Neural progenitor cell (in vitro differentiated cells): ENCODE results near the gene ETFRF1. TPM values are rescaled to one million over a fixed set of nuclear protein-coding genes. Genes with fewer than 3 reads are reported as not detected.

Experiments
- DNase-seq: peaks from one replicate; pipeline ENCODE4 v3.0.0-alpha.2; 2016; ENCODE audit warnings: low spot score
- H2AFZ ChIP-seq: fragments of 200-600 bp; sonication (generic); replicated peaks from 2 replicates; pipeline ENCODE4 v1.6.1; 2016; ENCODE audit warnings: antibody characterized with exemption
- H3F3A ChIP-seq: fragments of 200-600 bp; sonication (generic); 2 replicates; pipeline ENCODE4 v1.6.1; 2016; ENCODE audit warnings: antibody characterized with exemption, low read depth
- H3K27ac ChIP-seq: fragments of 200-600 bp; sonication (generic); 2 replicates; pipeline ENCODE4 v1.5.1; 2016; ENCODE audit warnings: mild to moderate bottlenecking
- H3K27me3 ChIP-seq: fragments of 200-600 bp; sonication (generic); 2 replicates; pipeline ENCODE4 v1.6.1; 2016; ENCODE audit warnings: mild to moderate bottlenecking, moderate library complexity
- H3K36me3 ChIP-seq: fragments of 200-600 bp; sonication (generic); 2 replicates; pipeline ENCODE4 v1.5.1; 2016
- H3K4me1 ChIP-seq: fragments of 200-600 bp; sonication (generic); 2 replicates; pipeline ENCODE4 v1.6.1; 2016; ENCODE audit warnings: mixed run types
- H3K4me2 ChIP-seq: fragments of 200-600 bp; sonication (generic); 2 replicates; pipeline ENCODE4 v1.6.1; 2016
- H3K4me3 ChIP-seq: fragments of 200-600 bp; sonication (generic); 2 replicates; pipeline ENCODE4 v1.5.1; 2016
- H3K79me2 ChIP-seq: fragments of 200-600 bp; sonication (generic); 2 replicates; pipeline ENCODE4 v1.6.1; 2016; ENCODE audit warnings: low read depth
- H3K9ac ChIP-seq: fragments of 200-600 bp; sonication (generic); 2 replicates; pipeline ENCODE4 v1.6.1; 2016
- H3K9me3 ChIP-seq: fragments of 200-600 bp; sonication (generic); 2 replicates; pipeline ENCODE4 v1.5.1; 2016; ENCODE audit warnings: low read depth
- H4K20me1 ChIP-seq: fragments of 200-600 bp; sonication (generic); 2 replicates; pipeline ENCODE4 v1.6.1; 2016; ENCODE audit warnings: low read depth
- H3K27ac Mint-ChIP-seq: 3 replicates; pipeline ENCODE4 v1.8.0; 2021; ENCODE audit warnings: mixed read lengths
- H3K27me3 Mint-ChIP-seq: 2 replicates; pipeline ENCODE4 v1.8.0; 2022; ENCODE audit warnings: low read depth, mild to moderate bottlenecking, inconsistent platforms, moderate library complexity, mixed read lengths; ENCODE audit not compliant: insufficient read depth
- H3K36me3 Mint-ChIP-seq: 3 replicates; pipeline ENCODE4 v1.8.0; 2021; ENCODE audit warnings: mixed read lengths
- H3K4me1 Mint-ChIP-seq: 3 replicates; pipeline ENCODE4 v1.8.0; 2021; ENCODE audit warnings: mixed read lengths
- H3K4me3 Mint-ChIP-seq: 3 replicates; pipeline ENCODE4 v1.8.0; 2021; ENCODE audit warnings: mild to moderate bottlenecking, moderate library complexity, mixed read lengths
- H3K9me3 Mint-ChIP-seq: 3 replicates; pipeline ENCODE4 v1.8.0; 2020; ENCODE audit warnings: mixed read lengths
- CTCF ChIP-seq: fragments of 200-600 bp; sonication (generic); IDR thresholded peaks from 2 replicates; pipeline ENCODE4 v1.5.1; 2017; ENCODE audit warnings: antibody characterized with exemption, mild to moderate bottlenecking
- EZH2 ChIP-seq: fragments of 200-600 bp; sonication (generic); IDR thresholded peaks from 2 replicates; pipeline ENCODE4 v1.6.1; 2017; ENCODE audit warnings: antibody characterized with exemption, mild to moderate bottlenecking, moderate library complexity
- EZH2phosphoT487 ChIP-seq: fragments of 200-600 bp; sonication (generic); IDR thresholded peaks from 2 replicates; pipeline ENCODE4 v1.6.1; 2017; ENCODE audit warnings: antibody characterized with exemption
- total RNA-seq: library from RNA; depleted of rRNA; stranded (reverse); fragments of >200 nt; gene quantifications from 2 replicates; pipeline ENCODE4 v1.2.3, GENCODE V29; 2015; ENCODE audit warnings: low replicate concordance

Gene ETFRF1
- total RNA-seq, 1 donor from 2014 or later = 57.7 TPM

- Histone ChIP-seq H3K4me1 (peaks cover 8% of the 10 kb centered on the region), H3K27me3 (peaks cover 21% of the 10 kb centered on the region), H3K9ac (peak within 1 kb of the TSS; percentile 82), H3K4me2 (peak within 1 kb of the TSS; percentile 91), H3K27ac (peak within 1 kb of the TSS; percentile 87), H3K4me3 (peak within 1 kb of the TSS; percentile 96), H4K20me1 (peaks cover 28% of the 10 kb centered on the region), H3K36me3 (no peaks in the 10 kb centered on the region), H3K9me3 (no peaks in the 10 kb centered on the region), H2AFZ (peak within 1 kb of the TSS; percentile 94), H3K79me2 (peaks cover 42% of the 10 kb centered on the region), H3F3A (peaks cover 13% of the 10 kb centered on the region)
- Mint-ChIP-seq H3K27ac (peak within 1 kb of the TSS; percentile 94), H3K4me1 (peaks cover 16% of the 10 kb centered on the region), H3K27me3 (peaks cover 19% of the 10 kb centered on the region), H3K9me3 (peaks cover 5% of the 10 kb centered on the region), H3K4me3 (peak within 1 kb of the TSS; percentile 97), H3K36me3 (peaks cover 13% of the 10 kb centered on the region)
- DNase-seq = peak; percentile 99
- no peak for TF ChIP-seq CTCF
- peak; percentile 26 for TF ChIP-seq EZH2
These were observed 56.0 kb downstream of the ETFRF1 start, which contains the start of gene KRAS for GRCh38 chr12:25250744-25251730. Gene KRAS (minus strand): TSS chr12:25250929.

- Mint-ChIP-seq H3K36me3 (peaks cover 12% of the 10 kb centered on the region), H3K4me1 (peaks cover 17% of the 10 kb centered on the region), H3K27ac (no peak overlapping the region), H3K4me3 (peak overlapping the region; percentile 81), H3K9me3 (peaks cover 5% of the 10 kb centered on the region), H3K27me3 (peaks cover 21% of the 10 kb centered on the region)
- Histone ChIP-seq H3K9ac (peak overlapping the region; percentile 34), H3K27me3 (peaks cover 21% of the 10 kb centered on the region), H3K27ac (no peak overlapping the region), H3K9me3 (no peaks in the 10 kb centered on the region), H3F3A (peaks cover 13% of the 10 kb centered on the region), H3K4me2 (peak overlapping the region; percentile 91), H2AFZ (peak overlapping the region; percentile 90), H3K79me2 (peaks cover 35% of the 10 kb centered on the region), H3K36me3 (no peaks in the 10 kb centered on the region), H4K20me1 (peaks cover 24% of the 10 kb centered on the region), H3K4me3 (peak overlapping the region; percentile 96), H3K4me1 (peaks cover 8% of the 10 kb centered on the region)
- TF ChIP-seq EZH2phosphoT487 (no peak), EZH2 (no peak), CTCF (no peak)
- no peak for DNase-seq
These were observed 56.7 kb downstream of the ETFRF1 start for GRCh38 chr12:25251769-25252168.

- Histone ChIP-seq H3K9ac (no peak overlapping the region), H2AFZ (no peak overlapping the region), H3K9me3 (no peaks in the 10 kb centered on the region), H3K4me2 (no peak overlapping the region), H3K79me2 (peaks cover 23% of the 10 kb centered on the region), H3K36me3 (no peaks in the 10 kb centered on the region), H3K27me3 (peaks cover 21% of the 10 kb centered on the region), H3K27ac (no peak overlapping the region), H3K4me1 (peaks cover 8% of the 10 kb centered on the region), H4K20me1 (peaks cover 19% of the 10 kb centered on the region), H3K4me3 (no peak overlapping the region), H3F3A (peaks cover 13% of the 10 kb centered on the region)
- H3K4me1 Mint-ChIP-seq = peaks cover 18% of the 10 kb centered on the region
- H3K9me3 Mint-ChIP-seq = peaks cover 3% of the 10 kb centered on the region
- no peak overlapping the region for H3K4me3 Mint-ChIP-seq
- H3K27ac Mint-ChIP-seq = no peak overlapping the region
- no peak for DNase-seq
- H3K27me3 Mint-ChIP-seq = peaks cover 22% of the 10 kb centered on the region
- TF ChIP-seq EZH2phosphoT487 (no peak), CTCF (no peak), EZH2 (no peak)
- H3K36me3 Mint-ChIP-seq = peaks cover 5% of the 10 kb centered on the region
These were observed 57.9 kb downstream of the ETFRF1 start for GRCh38 chr12:25252946-25253345.
